K562 (cell line): ENCODE measurements around the gene DNALI1. TPM values are rescaled to one million over a fixed set of nuclear protein-coding genes. Genes with fewer than 3 reads are reported as not detected.
"Not testable (repeated sequence)": the region's sequence is repeated elsewhere in the genome, so short reads cannot be mapped to it uniquely, and the experiment has no call there.

ENCODE experiments used
- ATAC-seq: fragments of 200-7000 bp; cut with Tn5 transposase; 3 replicates; pipeline ENCODE4 v1.9.1; 2020; ENCODE audit warnings: moderate library complexity
- BruUV-seq: library from RNA; stranded (reverse); fragments of 400-500 nt; replicated peaks from 2 replicates; lab custom pipeline; 2021; lab: Mats Ljungman, UMichigan
- CTCF ChIA-PET: fragments of 300-600 bp; formaldehyde crosslinking; extraction: SDS; loops from one replicate; lab custom pipeline; 2021; ENCODE audit warnings: low intra/inter-chr PET ratio; lab: Yijun Ruan, JAX
- POLR2A ChIA-PET: fragments of 300-600, 350-650 bp; sonication (Branson Sonifier 250); formaldehyde crosslinking; extraction: SDS; loops from one replicate; lab custom pipeline; 2021; ENCODE audit warnings: antibody characterized with exemption, inconsistent platforms; lab: Yijun Ruan, JAX
- DNase-seq, 4 experiments: peaks; one replicate each; pipeline versions ENCODE4 v3.0.0 to v3.0.0-alpha.2; 2011 to 2018; ENCODE audit warnings: low spot score in 3 of 4, mixed read lengths in 3 of 4; ENCODE audit errors: extremely low read depth in 1 of 4
- FAIRE-seq: peaks from 2 replicates; lab custom pipeline; 2011; peaks lifted over from hg19 to GRCh38; lab: Jason Lieb, UNC
- H2AFZ ChIP-seq: 2 replicates; pipeline ENCODE4 v1.6.0; 2011; ENCODE audit warnings: low read depth, low read length, control low read depth, inconsistent platforms
- H3K27ac ChIP-seq: fragments of 200-600 bp; 3 replicates; pipeline ENCODE4 v1.8.0; 2011; ENCODE audit warnings: low read depth, mild to moderate bottlenecking, control low read depth, inconsistent platforms, low read length, moderate library complexity, mixed read lengths; ENCODE audit errors: extremely low read depth
- H3K27me3 ChIP-seq, 2 experiments: fragments of 300-600 bp in 1 of 2; 2 replicates in 1 of 2; 3 replicates in 1 of 2; pipeline versions ENCODE4 v1.6.0 to v1.8.0; 2011; ENCODE audit warnings: inconsistent platforms in 2 of 2, low read length in 2 of 2, mild to moderate bottlenecking in 1 of 2, mixed read lengths in 1 of 2, moderate library complexity in 1 of 2; ENCODE audit not compliant: control insufficient read depth in 2 of 2, insufficient read depth in 2 of 2
- H3K36me3 ChIP-seq: fragments of 300-600 bp; 3 replicates; pipeline ENCODE4 v1.8.0; 2011; ENCODE audit warnings: mild to moderate bottlenecking, low read length, inconsistent platforms; ENCODE audit not compliant: control insufficient read depth, insufficient read depth
- H3K4me1 ChIP-seq, 2 experiments: fragments of 200-600 bp in 1 of 2; replicated peaks in 1 of 2; 2 replicates in 1 of 2; 3 replicates in 1 of 2; pipeline versions ENCODE4 v1.5.1 to v1.8.0; 2011; ENCODE audit warnings: inconsistent platforms in 2 of 2, low read length in 2 of 2, mild to moderate bottlenecking in 1 of 2, mixed read lengths in 1 of 2, moderate library complexity in 1 of 2; ENCODE audit not compliant: control insufficient read depth in 2 of 2, insufficient read depth in 2 of 2
- H3K4me2 ChIP-seq: 2 replicates; pipeline ENCODE4 v1.6.1; 2011; ENCODE audit warnings: low read length, control low read depth, inconsistent platforms, mixed read lengths; ENCODE audit not compliant: insufficient read depth
- H3K4me3 ChIP-seq: fragments of 200-600 bp; sonication (generic), shearing (Covaris generic); 2 replicates; pipeline ENCODE4 v1.5.1; 2016; ENCODE audit warnings: control low read depth, inconsistent platforms
- H3K79me2 ChIP-seq: fragments of 200-600 bp; 3 replicates; pipeline ENCODE4 v1.8.0; 2011; ENCODE audit warnings: low read length, inconsistent platforms; ENCODE audit not compliant: control insufficient read depth, insufficient read depth
- H3K9ac ChIP-seq, 2 experiments: 2 replicates each; pipeline versions ENCODE4 v1.6.0 to v1.6.1; 2011; ENCODE audit warnings: low read depth in 2 of 2, low read length in 2 of 2, control low read depth in 1 of 2, inconsistent platforms in 1 of 2, mild to moderate bottlenecking in 1 of 2, mixed read lengths in 1 of 2; ENCODE audit not compliant: insufficient read depth in 1 of 2
- H3K9me1 ChIP-seq: one replicate; pipeline ENCODE4 v1.6.0; 2011; ENCODE audit warnings: inconsistent platforms, mild to moderate bottlenecking, low read length, moderate library complexity; ENCODE audit not compliant: control insufficient read depth, insufficient read depth
- H3K9me3 ChIP-seq: replicated peaks from 2 replicates; pipeline ENCODE4 v1.5.1; 2011; ENCODE audit warnings: low read depth, low read length, inconsistent platforms; ENCODE audit not compliant: control insufficient read depth, insufficient read depth
- H4K20me1 ChIP-seq: replicated peaks from 2 replicates; pipeline ENCODE4 v1.6.1; 2011; ENCODE audit warnings: low read length, inconsistent platforms, mixed read lengths; ENCODE audit not compliant: control insufficient read depth, insufficient read depth
- ARNT ChIP-seq, 2 experiments: fragments of 450-650 bp; IDR thresholded peaks; 2 replicates each; pipeline ENCODE4 v1.6.1; 2016; ENCODE audit warnings: mild to moderate bottlenecking in 1 of 2
- CBFA2T3 ChIP-seq: fragments of 450-650 bp; IDR thresholded peaks from 2 replicates; pipeline ENCODE4 v1.6.1; 2017
- CREM ChIP-seq: IDR thresholded peaks from 2 replicates; pipeline ENCODE4 v1.6.1; 2014; ENCODE audit warnings: antibody characterized with exemption, low read depth
- GATA2 ChIP-seq: sonication (generic); formaldehyde crosslinking; IDR thresholded peaks from 2 replicates; pipeline ENCODE4 v1.4.0; 2020; ENCODE audit warnings: mild to moderate bottlenecking, missing genetic modification reagents
- HDAC1 ChIP-seq, 2 experiments: fragments of 450-650 bp; IDR thresholded peaks; 2 replicates each; pipeline ENCODE4 v1.6.1; 2016 to 2017; ENCODE audit warnings: inconsistent platforms in 1 of 2, mild to moderate bottlenecking in 1 of 2, moderate library complexity in 1 of 2
- L3MBTL2 ChIP-seq: fragments of 450-650 bp; IDR thresholded peaks from 2 replicates; pipeline ENCODE4 v1.6.1; 2016; ENCODE audit warnings: mild to moderate bottlenecking, moderate library complexity
- MLLT1 ChIP-seq, 2 experiments: fragments of 450-650 bp; IDR thresholded peaks; 2 replicates each; pipeline ENCODE4 v1.6.1; 2016
- PKNOX1 ChIP-seq: fragments of 450-650 bp; IDR thresholded peaks from 2 replicates; pipeline ENCODE4 v1.6.1; 2016
- SMARCA4 ChIP-seq: fragments of 450-650 bp; IDR thresholded peaks from 2 replicates; pipeline ENCODE4 v1.6.1; 2016
- TAL1 ChIP-seq: fragments of 450-650 bp; IDR thresholded peaks from 2 replicates; pipeline ENCODE4 v1.6.1; 2016; ENCODE audit warnings: mild to moderate bottlenecking
- TEAD1 ChIP-seq, 2 experiments: fragments of 450-650 bp in 1 of 2; sonication (generic) in 1 of 2; formaldehyde crosslinking; IDR thresholded peaks; 2 replicates each; pipeline versions ENCODE4 v1.4.0 to v1.8.0; 2020 to 2022; ENCODE audit warnings: mild to moderate bottlenecking in 2 of 2, missing genetic modification reagents in 1 of 2
- USF1 ChIP-seq: sonication (generic); formaldehyde crosslinking; IDR thresholded peaks from 2 replicates; pipeline ENCODE4 v1.9.0; 2022; ENCODE audit warnings: mild to moderate bottlenecking, missing genetic modification reagents
- ZBTB11 ChIP-seq, 3 experiments: fragments of 200-800 bp in 1 of 3; fragments of 250-450 bp in 1 of 3; fragments of 450-650 bp in 1 of 3; sonication (Bioruptor Pico) in 1 of 3; sonication (Bioruptor generic) in 1 of 3; formaldehyde crosslinking in 1 of 3; IDR thresholded peaks; 2 replicates each; pipeline versions ENCODE4 v1.6.1 to v1.8.0; 2016 to 2022; ENCODE audit warnings: mild to moderate bottlenecking in 2 of 3, missing genetic modification characterization in 2 of 3, missing compliant biosample characterization in 1 of 3, moderate library complexity in 1 of 3
- ZBTB17 ChIP-seq: fragments of 450-650 bp; formaldehyde crosslinking; IDR thresholded peaks from 2 replicates; pipeline ENCODE4 v1.4.0; 2020; ENCODE audit warnings: mild to moderate bottlenecking
- ZBTB7A ChIP-seq: IDR thresholded peaks from 2 replicates; pipeline ENCODE4 v1.6.1; 2011; ENCODE audit warnings: low read depth, mild to moderate bottlenecking, low read length, moderate library complexity, borderline replicate concordance; ENCODE audit not compliant: control insufficient read depth
- WGBS: fragments of 100-300 bp; shearing (Covaris generic); methylation state at CpG from one replicate; pipeline ENCODE4 v1.1.6; 2016; ENCODE audit warnings: low coverage, mixed read lengths; ENCODE audit not compliant: insufficient coverage; ENCODE audit errors: missing lambda C conversion rate; 5-methylcytosine and 5-hydroxymethylcytosine counted together
- in situ Hi-C: fragments of 300-500 bp; cut with MboI; formaldehyde crosslinking; loops from 4 replicates; pipeline ENCODE4 v1.15.0; 2018; ENCODE audit warnings: inconsistent platforms, mixed read lengths
- intact Hi-C: fragments of 100-400 bp; cut with micrococcal nuclease; formaldehyde crosslinking; loops from 2 replicates; pipeline ENCODE4 v1.14.2; 2022
- polyA plus RNA-seq, 8 experiments: library from polyadenylated mRNA; depleted of rRNA in 4 of 8; stranded (reverse) in 5 of 8; unstranded in 3 of 8; fragments of >200 nt; fragmentation: Nextera tagmentation in 2 of 8; fragmentation: Illumina TruSeq in 1 of 8; extraction: Ambion mirVana in 2 of 8; extraction: Trizol in 1 of 8; gene quantifications; 2 replicates each; pipeline versions ENCODE4 v1.2.1 to v1.2.3, GENCODE V29; 2011 to 2014; ENCODE audit warnings: inconsistent platforms in 1 of 8, missing spikeins in 1 of 8
- total RNA-seq, 7 experiments: library from RNA; depleted of rRNA in 6 of 7; stranded (reverse); fragments of >200 nt in 6 of 7; fragmentation: Illumina TruSeq in 2 of 7; extraction: Trizol in 2 of 7; gene quantifications; 2 replicates each; pipeline versions ENCODE4 v1.2.1 to v1.2.3, GENCODE V29; 2011 to 2021; ENCODE audit warnings: low replicate concordance in 1 of 7

The DNALI1 gene
- total and polyA plus RNA-seq, 9 of the 15 experiments (the other 6 are each of a cell fraction or from before 2014, with no cell fraction given) = 0.87 to 5.6 (median 1.2) TPM

GRCh38 chr1:37559957-37560379 lies 3.2 kb downstream of the DNALI1 start:
- in situ Hi-C loops, FAIRE-seq, H3K79me2 ChIP-seq, ATAC-seq, CTCF ChIA-PET, POLR2A ChIA-PET, H4K20me1 ChIP-seq, H3K4me3 ChIP-seq, BruUV-seq, H3K9me1 ChIP-seq, H3K27me3 ChIP-seq, H3K9me3 ChIP-seq: not testable (repeated sequence)
- intact Hi-C loops = loop anchor here (5.0 to 10.0 kb wide), 4 partner anchors 48 to 132 kb away; partner anchors contain the start of genes CDCA8, MEAF6 and ZC3H12A
- Histone ChIP-seq H3K4me1 (peaks cover 58 to 64% of the 10 kb centered on the region in 2 experiments), H3K36me3 (peaks cover 22% of the 10 kb centered on the region; the same call in 2 of the 3 replicates), H3K9ac (peak overlapping the region; percentile 40 to 60; a peak in 3 of 4 replicates), H3K27ac (peak overlapping the region; percentile 40; the same call in 2 of the 3 replicates), H3K4me2 (peak overlapping the region; percentile 59), H2AFZ (peak overlapping the region; percentile 84)
- peak in 1 of 4 experiments; percentile 66 for DNase-seq
- WGBS = 8% methylated on average over 12 of the region's 12 CpGs
- TF ChIP-seq PKNOX1 (0 out of 2 replicates have a peak, but pooled peaks have one; percentile 13), CREM (0 out of 2 replicates have a peak, but pooled peaks have one; percentile 4), MLLT1 (IDR thresholded peaks at IDR 0.05) (peak in 1 of 2 experiments; percentile 68; a peak in 2 of 4 replicates), ZBTB7A (peak; percentile 73; the same call in 1 of the 2 replicates), USF1 (CRISPR knock-in tag) (peak; percentile 22; the same call in 1 of the 2 replicates), TAL1 (peak; percentile 42; the same call in 1 of the 2 replicates), ZBTB11 (CRISPR knock-in tag; IDR thresholded peaks at IDR 0.05) (0 out of 6 replicates have a peak, but pooled peaks of 1 of the 3 experiments have one; percentile 41), ARNT (IDR thresholded peaks at IDR 0.05) (0 out of 4 replicates have a peak, but pooled peaks of 1 of the 2 experiments have one; percentile 24), SMARCA4 (peak; percentile 44; the same call in 1 of the 2 replicates), CBFA2T3 (peak; percentile 60), GATA2 (peak; percentile 52; the same call in 1 of the 2 replicates), TEAD1 (CRISPR knock-in tag; IDR thresholded peaks at IDR 0.05) (0 out of 4 replicates have a peak, but pooled peaks of 1 of the 2 experiments have one; percentile 49), HDAC1 (IDR thresholded peaks at IDR 0.05) (peak in 1 of 2 experiments; percentile 20; a peak in 1 of 4 replicates), ZBTB17 (CRISPR knock-in tag) (peak; percentile 92), L3MBTL2 (peak; percentile 42; the same call in 1 of the 2 replicates)
